T-helper 2 cell treated with Interferon-gamma antibody and Interleukin-4, amounts not matched to agents 100 ng/mL and 5 ng/mL, for 36 hours (primary cell): ENCODE data around the gene MOB3C. TPM values are rescaled to one million over a fixed set of nuclear protein-coding genes. Genes with fewer than 3 reads are reported as not detected.

ENCODE experiments used
- intact Hi-C: fragments of 100-400 bp; cut with micrococcal nuclease; formaldehyde crosslinking; loops from one replicate; pipeline ENCODE4 v1.15.1; 2023
- total RNA-seq: library from RNA; stranded (reverse); gene quantifications from 2 replicates; pipeline ENCODE4 v1.2.3, GENCODE V29; 2022

The MOB3C gene
- total RNA-seq, 1 donor from 2014 or later: 18.9 TPM

DNA sequence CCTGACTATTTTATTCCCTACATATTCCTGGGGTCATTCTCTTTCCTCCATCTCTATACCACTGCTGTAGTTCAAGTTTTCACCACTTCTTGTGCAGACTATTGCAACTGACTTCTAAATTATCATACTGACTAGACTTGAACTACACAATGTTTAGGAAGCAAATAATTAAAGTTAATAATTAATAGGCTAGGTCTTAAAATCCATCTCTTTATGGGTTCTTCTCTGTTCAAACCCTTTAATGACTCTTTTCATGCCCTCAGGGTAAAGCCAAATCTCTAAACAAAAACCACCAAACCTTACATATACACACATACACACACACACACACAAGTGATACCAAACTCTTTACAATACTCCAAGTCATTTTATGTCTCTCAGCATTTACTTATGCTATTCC, 22.3 kb upstream of the MOB3C start:
- intact Hi-C loops: no loop called here

DNA sequence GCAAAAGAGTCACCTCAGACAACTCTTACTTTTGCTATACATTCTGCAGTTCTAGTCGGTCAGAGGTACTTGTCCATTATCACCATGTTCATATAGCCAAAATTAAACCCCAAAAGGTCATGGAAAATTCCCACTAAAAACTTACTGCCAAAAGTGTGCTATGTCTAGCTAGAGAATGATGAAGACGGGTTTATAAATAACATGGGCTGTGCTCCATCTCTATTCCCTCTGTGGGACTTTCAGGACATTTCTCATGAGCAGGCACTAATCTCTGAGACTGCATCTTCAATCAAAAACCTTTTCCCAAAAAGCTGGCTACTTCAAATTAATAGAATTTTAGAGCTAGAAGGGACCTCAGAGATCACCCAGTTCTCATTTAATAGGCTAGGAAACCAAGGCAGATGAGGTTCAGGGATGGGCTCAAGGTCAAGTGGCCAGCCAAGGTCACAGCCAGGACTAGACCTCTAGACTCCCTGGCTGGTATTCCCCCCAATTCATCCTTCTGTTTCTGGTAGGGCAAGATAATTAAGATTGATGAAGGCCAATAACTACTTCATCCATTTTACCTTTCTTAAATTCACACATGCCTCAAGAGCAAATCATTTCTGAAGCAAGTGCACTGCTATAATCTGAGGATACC, 21.0 kb upstream of the MOB3C start:
- intact Hi-C loops: no loop called here

DNA sequence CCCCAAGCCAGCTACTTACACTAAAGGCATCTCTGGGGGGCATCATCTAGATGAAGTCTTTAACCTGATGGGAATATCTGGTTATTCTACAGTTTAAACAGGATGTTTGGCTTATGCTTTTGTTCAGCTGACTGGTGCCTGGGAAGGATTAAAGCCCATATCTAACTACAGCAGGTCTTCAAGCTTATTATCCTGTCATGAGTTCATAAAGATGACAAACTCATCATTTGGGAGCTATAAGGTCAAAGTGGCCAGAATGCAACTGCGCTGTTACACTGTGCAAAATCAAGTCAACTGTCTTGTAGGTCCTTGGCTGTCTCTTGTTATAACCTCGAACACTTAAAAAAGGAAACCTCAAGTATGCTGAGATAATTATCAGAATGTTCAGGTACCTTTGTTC, 18.6 kb upstream of the MOB3C start:
- intact Hi-C loops: no loop called here

GRCh38 chr1:46630719-46631118, 14.1 kb upstream of the MOB3C start:
- intact Hi-C loops: no loop called here

DNA sequence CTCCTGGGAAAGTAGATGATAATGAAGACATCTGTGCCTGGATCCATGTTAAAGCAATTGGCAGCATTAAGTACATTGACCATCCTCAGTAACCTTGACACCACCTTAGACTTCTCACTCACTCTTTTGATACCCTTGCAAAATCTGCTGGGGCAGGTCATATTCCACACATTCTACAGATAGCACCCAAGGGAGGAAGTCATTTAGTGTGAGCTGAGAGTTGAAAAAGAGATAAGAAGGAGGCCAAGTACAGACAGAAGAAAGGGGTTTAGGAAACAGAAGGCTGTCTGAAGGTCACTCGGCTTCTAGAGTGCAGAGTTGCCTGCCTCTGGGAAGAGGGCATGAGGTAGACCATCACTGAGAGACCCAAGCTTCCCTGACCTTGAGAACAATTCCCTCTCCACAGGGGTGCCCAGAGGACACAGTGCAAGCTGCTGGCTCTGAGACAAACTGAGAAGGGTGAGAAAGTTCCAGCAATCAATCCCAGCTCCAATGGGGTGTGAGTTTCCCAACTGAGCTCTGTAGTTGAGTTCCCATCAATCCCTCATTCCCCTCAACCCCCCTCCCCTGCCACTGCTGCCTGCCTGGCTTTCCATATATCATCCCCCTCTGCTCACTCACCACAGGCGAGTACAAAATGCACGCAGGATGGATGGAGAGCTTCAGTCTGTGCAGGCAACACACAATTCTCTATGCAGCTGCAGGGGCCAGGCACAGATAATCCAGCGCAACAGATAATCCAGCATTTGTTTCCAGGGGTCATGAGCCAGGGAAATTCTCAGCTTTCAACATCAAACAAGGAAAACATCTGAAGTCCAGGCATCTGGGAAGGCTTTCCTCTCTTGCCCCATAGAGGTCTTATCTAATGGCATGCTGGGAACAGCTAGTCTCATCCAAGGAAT, 7.4 kb upstream of the MOB3C start:
- intact Hi-C loops: no loop called here

DNA sequence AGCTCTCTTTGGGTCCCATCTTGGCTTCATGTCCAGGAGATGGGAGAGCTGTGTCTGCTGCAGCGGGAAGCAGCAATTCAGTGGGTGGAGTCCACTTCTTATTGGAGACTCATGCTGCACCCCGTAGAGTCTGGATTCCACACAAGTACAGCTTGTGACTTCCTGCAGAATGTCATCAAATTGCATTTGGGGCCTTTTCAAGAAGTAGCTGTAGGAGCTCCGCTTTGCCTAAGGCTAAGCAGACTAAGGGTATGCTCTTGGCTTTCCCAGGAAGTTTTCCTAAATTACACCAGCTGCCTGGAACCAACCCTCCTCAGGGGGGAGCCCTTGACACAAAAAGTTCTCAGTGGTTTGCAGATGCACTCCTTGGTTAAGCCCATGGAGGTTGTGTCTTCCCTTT, 5.7 kb upstream of the MOB3C start:
- intact Hi-C loops: loop anchor here (1.0 kb wide), 1 partner anchor 103 kb away; no protein-coding TSS in a partner anchor

DNA sequence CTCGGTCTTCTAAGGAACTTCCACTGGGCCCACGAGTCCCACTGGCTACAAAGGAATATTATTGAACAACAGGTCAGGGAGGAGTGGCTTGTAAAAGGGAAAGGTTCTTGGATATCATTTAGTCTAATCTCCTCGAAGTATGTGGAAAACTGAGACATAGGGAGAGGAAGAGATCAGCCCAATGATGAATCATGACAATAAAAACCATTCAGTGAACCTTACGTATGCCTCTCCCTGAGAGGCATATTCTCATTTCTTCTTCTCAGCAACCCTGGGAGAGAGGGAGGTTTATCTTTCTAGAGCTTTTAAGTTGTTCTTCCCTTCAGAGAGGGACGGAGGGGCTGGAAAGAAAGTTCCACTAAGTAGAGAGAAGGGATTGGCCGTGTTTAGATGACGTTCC, 5.3 kb upstream of the MOB3C start:
- intact Hi-C loops: loop anchor here (1.0 kb wide), 1 partner anchor 103 kb away; no protein-coding TSS in a partner anchor

GRCh38 chr1:46619656-46620258, 3.1 kb upstream of the MOB3C start:
- intact Hi-C loops: loop anchor here (5.0 kb wide), 2 partner anchors 37 to 48 kb away; partner anchors contain the start of gene ATPAF1

- intact Hi-C loops: loop anchor here (5.0 kb wide), 2 partner anchors 37 to 48 kb away; partner anchors contain the start of gene ATPAF1
Measured at GRCh38 chr1:46618754-46619415, 2.3 kb upstream of the MOB3C start.

DNA sequence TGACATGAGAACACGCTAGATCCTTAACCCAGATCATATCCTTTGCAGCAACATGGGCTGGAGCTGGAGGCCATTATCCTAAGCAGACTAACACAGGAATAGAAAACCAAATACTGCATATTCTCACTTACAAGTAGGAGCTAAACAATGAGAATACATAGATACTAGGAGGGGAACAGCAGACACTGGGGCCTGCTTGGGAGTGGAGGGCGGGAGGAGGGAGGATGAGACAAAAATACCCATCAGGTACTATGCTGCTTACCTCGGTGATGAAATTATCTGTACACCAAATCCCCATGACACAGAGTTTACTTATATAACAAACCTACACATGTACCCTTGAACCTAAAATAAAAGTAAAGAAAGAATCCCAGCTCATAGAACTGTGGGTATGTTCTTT, 1.2 kb upstream of the MOB3C start:
- intact Hi-C loops: loop anchor here (5.0 kb wide), 2 partner anchors 36 to 49 kb away; partner anchors contain the start of gene ATPAF1

- intact Hi-C loops: loop anchor here (5.0 kb wide), 2 partner anchors 35 to 50 kb away; partner anchors contain the start of gene ATPAF1
Measured at GRCh38 chr1:46617108-46617800, 643 bp upstream of the MOB3C start.

DNA sequence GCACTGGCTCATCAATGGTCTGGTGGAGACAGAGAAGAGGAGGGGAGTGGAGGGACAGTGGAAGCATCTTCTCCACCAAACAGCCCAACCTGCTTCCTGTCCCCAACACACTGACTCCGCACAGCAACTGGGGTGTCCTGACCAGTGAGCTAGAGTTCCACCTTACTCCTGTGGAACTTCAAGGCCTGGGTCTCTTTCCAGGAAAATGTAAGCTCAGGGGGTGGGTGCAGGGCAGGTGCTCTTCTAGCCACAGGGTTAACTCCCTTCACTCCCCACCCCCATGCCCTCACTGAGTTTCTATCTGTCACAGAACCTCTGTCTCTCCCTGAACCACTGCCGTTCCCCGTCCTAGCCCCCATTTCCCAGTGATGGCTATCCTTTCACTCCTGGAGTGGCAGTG, 876 bp downstream of the MOB3C start:
- intact Hi-C loops: loop anchor here (1.0 to 5.0 kb wide), 4 partner anchors 11 to 104 kb away; partner anchors contain the start of genes ATPAF1, EFCAB14 and MKNK1

- intact Hi-C loops: loop anchor here (5.0 kb wide), 2 partner anchors 33 to 52 kb away; partner anchors contain the start of gene ATPAF1
Measured at GRCh38 chr1:46615088-46615487, 1.5 kb downstream of the MOB3C start.

GRCh38 chr1:46614604-46614984, 2.0 kb downstream of the MOB3C start:
- intact Hi-C loops: no loop called here

DNA sequence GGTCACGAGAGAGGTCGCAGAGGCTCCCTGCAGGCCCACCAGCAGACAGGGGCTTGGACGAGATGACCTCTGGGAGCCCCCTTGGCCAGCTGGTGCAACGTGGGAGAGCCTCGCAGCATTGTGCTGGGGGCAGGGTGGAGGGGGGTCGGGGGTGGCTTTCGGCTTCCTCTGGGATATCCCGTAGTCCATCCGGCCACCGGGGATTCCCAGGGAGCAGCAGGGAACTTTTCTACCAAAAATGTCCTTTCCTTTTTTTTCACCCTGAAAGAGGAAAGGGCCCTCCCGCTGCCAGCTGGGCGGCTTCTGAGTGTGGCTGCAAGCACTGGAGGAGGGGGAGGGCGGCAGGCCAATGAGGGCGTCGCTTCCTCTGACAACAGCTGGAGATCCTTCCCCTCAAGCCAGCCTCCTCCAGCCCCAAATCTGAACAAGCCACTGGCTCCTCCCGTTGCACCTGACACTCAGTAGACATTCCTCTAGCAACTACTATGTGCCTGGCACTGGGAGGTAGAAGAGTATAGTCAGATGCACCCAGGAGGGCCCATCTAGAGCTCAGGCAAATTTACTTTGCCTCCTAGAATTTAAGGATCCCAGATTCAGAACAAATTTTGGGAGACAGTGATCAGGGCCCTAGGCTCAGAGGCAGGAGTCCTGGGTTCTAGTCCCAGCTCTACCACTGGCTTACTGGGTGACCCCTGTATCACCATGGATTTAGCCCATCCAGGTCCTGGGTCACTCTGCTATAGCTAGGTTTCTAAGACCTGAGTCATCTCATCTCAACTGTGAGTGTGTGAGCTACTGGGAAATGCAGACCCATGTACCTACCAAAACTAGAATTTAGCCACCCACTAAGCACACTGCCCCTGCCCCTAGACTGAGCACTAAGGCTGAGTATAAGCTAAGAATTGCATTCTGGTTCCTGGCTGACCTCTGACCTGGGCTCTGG, 2.7 kb downstream of the MOB3C start:
- intact Hi-C loops: no loop called here

DNA sequence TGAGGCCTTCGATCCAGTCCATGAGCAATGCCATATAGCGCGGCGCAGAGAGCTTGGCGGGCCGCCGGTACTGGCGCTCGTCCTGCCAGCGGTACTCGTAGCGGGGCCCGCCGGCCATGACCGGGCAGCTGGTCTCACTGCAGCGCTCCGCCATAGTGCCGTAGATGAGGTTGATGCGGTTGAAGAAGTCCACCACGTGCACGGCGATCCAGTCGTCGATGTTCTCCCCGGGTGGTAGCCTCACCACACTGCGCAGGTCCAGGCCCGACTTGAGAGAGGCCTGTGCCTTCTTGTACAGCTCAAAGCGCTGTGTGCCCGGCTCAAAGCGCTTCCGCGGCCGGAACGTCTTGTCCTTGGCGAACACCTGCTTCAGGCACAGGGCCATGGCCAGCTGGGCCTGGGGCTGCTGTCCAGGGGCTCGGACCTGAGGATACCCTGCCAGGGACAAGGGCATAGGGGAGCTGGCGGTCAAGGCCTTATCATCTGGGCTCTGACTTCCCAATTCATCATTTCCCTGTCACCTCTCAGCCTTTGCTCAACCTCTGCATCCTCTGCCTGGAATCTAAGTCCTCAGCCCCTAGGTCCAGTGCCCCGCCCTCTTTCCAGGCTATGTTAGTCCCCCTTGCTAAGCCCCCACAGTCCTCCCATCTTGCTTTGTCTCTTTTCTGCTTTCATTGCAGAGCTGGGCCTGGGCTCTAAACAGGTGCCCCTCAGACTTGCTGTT, 3.5 kb downstream of the MOB3C start:
- intact Hi-C loops: no loop called here

- intact Hi-C loops: no loop called here
Measured at GRCh38 chr1:46611691-46612221, 4.9 kb downstream of the MOB3C start.

- intact Hi-C loops: no loop called here
Measured at GRCh38 chr1:46607345-46608130, 9.1 kb downstream of the MOB3C start.
